Stimulated activated naive CD4-positive, alpha-beta T cell (primary cell): Measurements from ENCODE around the gene TAF15.
A peak's percentile ranks its signal among the peaks of the same experiment; 100 is the strongest.

Experiments used
- DNase-seq, 6 experiments: peaks; one replicate each; lab custom pipeline; 2025; lab: John Stamatoyannopoulos, UW

Gene TAF15

GRCh38 chr17:35821308-35821707, 12.0 kb downstream of the TAF15 start:
- no peak for DNase-seq

GRCh38 chr17:35825206-35825605, 15.9 kb downstream of the TAF15 start:
- no peak for DNase-seq

GRCh38 chr17:35841101-35841500, 31.8 kb downstream of the TAF15 start:
- DNase-seq, result no peak

DNA sequence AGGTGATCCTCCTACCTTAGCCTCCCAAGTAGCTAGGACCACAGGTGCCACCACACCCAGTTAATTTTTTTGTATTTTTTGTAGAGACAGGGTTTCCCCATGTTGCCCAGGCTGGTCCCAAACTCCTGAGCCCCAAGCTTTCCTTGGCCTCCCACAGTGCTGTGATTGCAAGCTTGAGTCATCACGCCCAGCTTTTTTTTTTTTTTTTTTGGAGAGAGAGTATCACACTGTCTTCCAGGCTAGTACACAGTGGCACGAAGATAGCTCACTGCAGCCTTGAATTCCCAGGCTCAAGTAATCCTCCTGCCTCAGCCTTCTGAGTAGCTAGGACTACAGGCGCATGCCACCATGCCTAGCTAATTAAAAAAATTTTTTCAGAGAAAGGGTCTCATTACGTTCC, 32.2 kb downstream of the TAF15 start:
- DNase-seq, result no peak

- DNase-seq, result no peak
Observed at GRCh38 chr17:35842239-35842638, 33.0 kb downstream of the TAF15 start.

GRCh38 chr17:35843698-35844097, 34.4 kb downstream of the TAF15 start:
- DNase-seq, result no peak

DNA sequence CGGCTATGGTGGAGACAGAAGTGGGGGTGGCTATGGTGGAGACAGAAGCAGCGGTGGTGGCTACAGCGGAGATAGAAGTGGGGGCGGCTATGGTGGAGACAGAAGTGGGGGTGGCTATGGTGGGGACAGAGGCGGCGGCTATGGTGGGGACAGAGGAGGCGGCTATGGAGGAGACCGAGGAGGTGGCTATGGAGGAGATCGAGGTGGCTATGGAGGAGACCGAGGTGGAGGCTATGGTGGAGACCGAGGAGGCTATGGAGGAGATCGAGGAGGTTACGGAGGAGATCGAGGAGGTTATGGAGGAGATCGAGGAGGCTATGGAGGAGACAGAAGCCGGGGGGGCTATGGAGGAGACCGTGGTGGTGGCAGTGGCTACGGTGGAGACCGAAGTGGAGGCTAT, 35.3 kb downstream of the TAF15 start:
- DNase-seq, result no peak

DNA sequence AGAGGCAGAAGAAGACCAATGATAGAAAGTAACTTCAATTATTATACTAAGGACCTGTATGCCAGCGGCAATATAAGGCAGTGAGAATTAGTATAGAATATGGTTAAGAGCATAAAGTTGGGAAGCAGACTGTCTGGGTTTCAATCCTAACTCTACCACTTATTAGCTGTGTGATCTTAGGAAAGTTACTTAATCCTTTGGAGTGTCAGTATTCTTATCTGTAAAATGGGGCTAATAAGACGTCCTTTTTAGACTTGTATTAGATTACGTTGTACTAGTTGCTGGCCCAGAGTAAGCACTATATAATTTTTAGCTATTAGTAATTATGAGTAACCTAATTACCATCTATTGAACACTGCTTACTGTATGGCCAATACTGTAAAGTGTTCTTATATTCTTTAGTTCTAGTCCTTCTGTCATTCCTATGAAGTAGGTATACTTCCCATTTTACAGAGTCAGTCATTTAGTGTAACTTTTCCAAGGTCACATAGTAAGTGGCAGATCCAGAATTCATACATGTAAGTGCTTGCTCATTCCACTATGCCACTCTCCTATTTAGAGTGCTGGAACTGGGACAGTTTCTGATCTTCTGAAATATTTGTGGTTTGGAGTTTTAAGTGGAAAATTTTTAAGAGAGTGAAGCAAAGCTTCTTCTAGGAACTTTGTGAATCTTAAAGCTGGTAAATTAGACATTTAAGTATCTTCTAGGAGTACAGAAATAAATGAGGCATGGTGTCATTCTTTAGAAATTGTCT, 36.9 kb downstream of the TAF15 start:
- DNase-seq, result no peak

DNA sequence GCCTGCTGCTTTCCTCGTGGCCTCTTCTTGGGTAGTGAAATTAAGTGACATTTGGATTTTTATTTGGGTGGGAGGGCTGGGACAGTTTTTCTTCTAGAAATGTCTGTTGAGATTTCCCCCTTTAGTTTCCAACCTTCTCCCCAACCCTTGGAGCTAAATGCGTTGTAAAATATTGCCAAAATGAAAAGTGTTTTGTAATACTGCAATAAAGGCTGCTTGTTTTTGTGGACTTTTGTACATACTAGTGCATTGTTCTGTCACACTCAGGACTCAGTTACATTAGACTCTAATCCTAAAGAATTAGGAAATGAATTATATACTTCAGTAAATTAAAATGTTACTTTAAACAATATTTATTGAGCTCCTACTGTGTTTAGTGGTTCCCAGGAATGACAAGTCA, 37.7 kb downstream of the TAF15 start:
- DNase-seq, result no peak

DNA sequence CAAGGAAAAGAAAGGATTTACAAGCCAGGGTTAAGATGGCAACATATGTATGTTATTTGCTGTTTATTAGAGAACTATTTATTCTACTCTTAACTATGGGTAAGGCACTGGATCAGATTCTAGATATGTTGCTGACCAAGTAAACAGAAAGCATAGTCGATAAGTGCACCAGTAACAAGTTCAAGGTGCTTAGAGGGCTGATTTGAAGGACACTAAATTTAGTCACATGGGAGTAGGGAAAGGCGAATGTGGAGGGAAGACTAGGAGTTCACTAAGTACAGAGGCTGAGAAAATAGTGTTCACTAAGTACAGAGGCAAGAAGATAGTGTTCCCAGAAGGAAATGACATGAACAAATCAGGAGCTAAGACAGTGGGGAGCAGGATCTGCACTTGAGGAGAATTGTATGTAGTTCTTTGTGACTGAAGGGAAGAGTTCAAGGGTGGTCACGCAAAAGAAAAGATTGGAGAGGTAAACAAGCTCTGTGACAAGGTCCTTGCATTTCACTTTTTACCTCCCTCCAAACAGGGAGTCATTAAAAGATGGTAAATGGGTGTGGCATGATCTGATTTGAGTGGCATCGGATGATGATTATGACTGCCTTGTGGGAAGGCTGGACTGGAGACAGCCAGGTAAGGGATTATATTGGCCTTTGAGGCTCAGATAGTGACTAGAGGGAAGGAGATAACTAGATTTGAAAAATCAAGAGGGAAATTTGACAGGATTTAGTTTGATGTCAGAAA, 38.5 kb downstream of the TAF15 start:
- DNase-seq, result no peak

DNA sequence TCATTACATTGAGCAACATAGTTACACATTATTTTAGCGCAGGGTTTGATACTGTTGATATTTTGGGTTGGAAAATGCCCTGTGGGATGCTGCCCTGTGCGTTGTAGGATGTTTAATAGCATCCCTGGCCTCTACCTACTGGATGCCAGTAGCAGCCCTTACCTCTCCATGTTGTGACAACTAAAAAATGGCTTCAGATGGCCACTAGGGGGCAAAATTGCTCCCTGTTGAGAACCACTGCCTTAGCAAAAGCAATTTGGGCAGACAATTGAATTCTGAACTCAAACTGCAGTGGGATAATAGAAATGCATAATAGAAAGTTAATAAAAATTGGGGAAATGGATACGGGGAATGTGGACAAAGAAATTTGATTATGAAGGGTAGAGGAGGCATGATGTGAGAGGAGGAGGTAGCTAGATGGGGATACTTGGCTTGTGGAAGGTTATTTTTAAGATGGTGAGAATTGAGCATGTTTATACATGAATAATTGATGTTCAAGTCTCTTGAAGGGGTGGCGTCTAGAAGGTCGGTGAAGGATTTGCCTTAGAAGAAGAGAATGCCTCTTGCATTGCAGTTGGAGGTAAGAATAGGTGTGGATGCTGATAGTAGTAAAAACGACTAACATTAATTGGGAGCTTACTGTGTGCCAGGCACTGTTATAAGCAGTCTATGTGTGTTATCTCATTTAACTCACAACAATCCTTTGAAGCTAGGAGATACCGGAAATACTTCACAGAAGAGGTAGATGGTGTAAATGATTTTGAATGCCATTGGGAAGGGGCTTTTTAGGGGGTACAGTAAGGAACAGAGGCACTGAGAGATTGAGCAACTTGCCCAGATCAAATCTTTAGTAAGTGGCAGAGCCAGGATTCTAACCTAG, 40.4 kb downstream of the TAF15 start:
- DNase-seq, result peak in 5 of 6 experiments; percentile 7 to 50 (median 13)

GRCh38 chr17:35855965-35856364, 46.7 kb downstream of the TAF15 start:
- DNase-seq, result no peak

DNA sequence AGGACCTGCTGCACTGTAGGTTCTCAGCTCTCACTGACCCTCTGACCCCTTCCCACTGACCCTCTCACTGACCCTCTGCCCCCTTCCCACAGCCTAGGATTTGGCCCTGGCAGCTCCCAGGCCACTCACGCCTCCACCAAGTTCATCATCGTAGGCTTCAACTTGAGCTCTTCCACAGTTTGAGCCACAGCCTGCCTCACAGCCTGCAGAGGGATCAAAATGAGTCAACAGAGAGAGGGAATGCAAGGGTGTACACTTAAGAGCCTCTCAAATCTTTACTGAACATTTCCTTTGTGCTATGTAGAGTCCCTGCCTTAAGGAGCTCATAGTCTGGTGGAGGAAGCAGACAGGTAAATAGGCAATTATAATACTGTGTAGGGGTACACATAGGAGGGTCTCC, 47.3 kb downstream of the TAF15 start:
- no peak for DNase-seq

GRCh38 chr17:35864853-35865252, 55.6 kb downstream of the TAF15 start:
- DNase-seq, result no peak

GRCh38 chr17:35865412-35866340, 56.4 kb downstream of the TAF15 start:
- no peak for DNase-seq

- DNase-seq, result no peak
Observed at GRCh38 chr17:35866341-35866950, 57.2 kb downstream of the TAF15 start.

- no peak for DNase-seq
Observed at GRCh38 chr17:35867574-35867973, 58.3 kb downstream of the TAF15 start.

- DNase-seq, result no peak
Observed at GRCh38 chr17:35868737-35869136, 59.5 kb downstream of the TAF15 start, which contains the start of gene HEATR9. Gene HEATR9 (minus strand): TSS chr17:35868891. CDS start chr17:35868742, 149 bp downstream.

DNA sequence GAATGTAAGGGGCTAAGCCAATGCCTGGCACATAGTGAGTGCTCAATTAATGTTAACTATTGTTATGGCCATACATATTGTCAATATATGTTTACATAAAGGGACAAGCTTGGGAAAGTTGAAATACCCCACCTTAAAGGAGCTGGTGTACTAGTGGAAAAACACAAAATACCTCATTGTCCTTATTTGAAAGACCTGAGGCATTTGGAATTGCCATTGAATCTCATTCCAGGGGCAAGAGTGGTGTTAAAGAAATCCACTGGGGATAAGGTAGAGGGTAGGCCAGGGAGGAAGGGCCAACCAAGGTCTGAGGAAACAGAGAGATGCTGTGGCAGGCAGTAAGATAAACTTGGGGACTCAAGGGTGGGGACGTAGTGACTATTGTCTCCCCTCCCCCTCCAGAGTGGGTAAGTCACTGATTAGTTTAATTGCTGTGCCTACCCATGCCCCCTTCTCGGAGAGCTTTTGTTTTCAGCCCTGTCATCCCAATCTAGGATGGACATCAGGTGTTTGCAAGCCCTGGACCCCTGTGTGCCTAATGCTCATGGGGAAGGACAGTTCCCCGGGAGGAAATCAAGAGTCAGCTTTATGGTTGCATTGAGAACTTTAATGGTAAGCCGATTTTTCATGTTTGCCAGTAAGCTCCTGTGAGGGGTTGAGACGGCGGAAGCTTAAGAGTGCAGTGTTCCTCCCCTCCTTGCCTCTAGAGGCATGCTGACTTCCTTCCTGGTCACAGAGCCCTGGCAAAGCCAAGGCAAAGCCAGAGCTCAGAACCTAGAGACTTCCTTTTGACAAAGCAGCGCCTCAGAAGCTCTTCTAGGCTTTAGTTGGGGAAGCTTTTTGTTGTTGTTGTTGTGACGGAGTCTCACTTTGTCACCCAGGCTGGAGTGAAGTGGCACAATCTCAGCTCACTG, 61.9 kb downstream of the TAF15 start:
- peak in 4 of 6 experiments; percentile 3 to 49 (median 38) for DNase-seq
